Activated naive CD8-positive, alpha-beta T cell treated with anti-CD3 and anti-CD28 coated beads, Interleukin-2, amount 50 U/mL, for 16 hours (primary cell): ENCODE measurements around the gene TBK1.
"Not testable (repeated sequence)": the region's sequence is repeated elsewhere in the genome, so short reads cannot be mapped to it uniquely, and the experiment has no call there.

ENCODE experiments used
- DNase-seq: peaks from one replicate; pipeline ENCODE4 v3.0.0-alpha.2; 2020; ENCODE audit warnings: low read depth, low spot score

TBK1 gene

GRCh38 chr12:64496839-64497400 lies 45.0 kb downstream of the TBK1 start:
- no peak for DNase-seq

GRCh38 chr12:64497484-64497883 lies 45.6 kb downstream of the TBK1 start:
- no peak for DNase-seq

GRCh38 chr12:64497903-64498302 lies 46.0 kb downstream of the TBK1 start:
- no peak for DNase-seq

- no peak for DNase-seq
These were observed 48.5 kb downstream of the TBK1 start for GRCh38 chr12:64500394-64500793.

- DNase-seq = no peak
These were observed 49.6 kb downstream of the TBK1 start for GRCh38 chr12:64501486-64501885.

- DNase-seq = no peak
These were observed 55.0 kb downstream of the TBK1 start for GRCh38 chr12:64506955-64507354.

GRCh38 chr12:64510667-64511066 lies 58.7 kb downstream of the TBK1 start:
- no peak for DNase-seq

- no peak for DNase-seq
These were observed 66.5 kb downstream of the TBK1 start for GRCh38 chr12:64518396-64518795.

- no peak for DNase-seq
These were observed 69.9 kb downstream of the TBK1 start for GRCh38 chr12:64521833-64522232.

GRCh38 chr12:64522316-64522715 lies 70.4 kb downstream of the TBK1 start:
- DNase-seq = no peak

GRCh38 chr12:64522807-64523206 lies 70.9 kb downstream of the TBK1 start:
- DNase-seq = no peak

GRCh38 chr12:64523565-64524444 lies 71.9 kb downstream of the TBK1 start:
- DNase-seq = not testable (repeated sequence)

- no peak for DNase-seq
These were observed 73.7 kb downstream of the TBK1 start for GRCh38 chr12:64525461-64526160.

GRCh38 chr12:64526859-64527258 lies 74.9 kb downstream of the TBK1 start:
- DNase-seq = no peak

GRCh38 chr12:64528616-64529015 lies 76.7 kb downstream of the TBK1 start:
- no peak for DNase-seq

- no peak for DNase-seq
These were observed 78.6 kb downstream of the TBK1 start for GRCh38 chr12:64530566-64530965.

- no peak for DNase-seq
These were observed 79.9 kb downstream of the TBK1 start for GRCh38 chr12:64531665-64532334.

GRCh38 chr12:64532734-64533351 lies 80.9 kb downstream of the TBK1 start:
- no peak for DNase-seq

- no peak for DNase-seq
These were observed 82.8 kb downstream of the TBK1 start for GRCh38 chr12:64534672-64535199.

GRCh38 chr12:64538121-64538520 lies 86.2 kb downstream of the TBK1 start:
- DNase-seq = no peak

GRCh38 chr12:64542409-64543047 lies 90.6 kb downstream of the TBK1 start:
- DNase-seq = not testable (repeated sequence)
